Stimulated activated CD8-positive, alpha-beta memory T cell treated with anti-CD3 and anti-CD28 coated beads, Interleukin-7, amount 100 ng/mL, for 4 hours (primary cell): Measurements from ENCODE around the gene DACT3.

Experiments used
- DNase-seq, 2 donors: peaks; one replicate each; pipeline ENCODE4 v3.0.0-alpha.2; 2020; ENCODE audit warnings: low read depth in 2 of 2

The DACT3 gene

GRCh38 chr19:46661020-46661731, at the start of gene DACT3:
DACT3 (minus strand) TSS chr19:46661182; CDS start chr19:46661064, 118 bp downstream.
- DNase-seq, result peak; percentile 99 to 100

GRCh38 chr19:46710687-46711086, 49.7 kb upstream of the DACT3 start:
- DNase-seq, result no peak

GRCh38 chr19:46704379-46705076, 43.5 kb upstream of the DACT3 start:
- DNase-seq, result peak; percentile 68 to 75

DNA sequence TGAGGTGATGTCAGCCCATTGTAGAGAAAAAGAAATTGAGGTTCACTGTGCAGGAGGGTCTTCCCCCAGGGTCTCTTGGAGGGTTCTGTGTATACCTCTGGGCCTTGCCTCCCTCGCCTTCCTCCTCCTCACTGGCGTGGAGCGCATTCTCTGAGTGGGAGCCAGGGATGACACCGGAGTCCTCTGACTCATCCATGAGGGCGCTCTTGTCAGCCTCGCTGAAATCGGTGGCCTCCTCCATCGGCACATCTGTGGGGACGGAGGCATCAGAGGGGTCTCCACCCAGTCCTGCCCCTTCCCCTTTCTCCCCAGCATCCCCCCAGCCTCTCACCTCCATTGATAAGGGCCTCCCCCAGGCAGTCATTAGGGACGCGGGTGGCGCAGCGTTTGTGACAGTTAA, 39.7 kb upstream of the DACT3 start:
- no peak for DNase-seq

- DNase-seq, result no peak
Measured at GRCh38 chr19:46698395-46699321, 37.7 kb upstream of the DACT3 start.

- no peak for DNase-seq
Measured at GRCh38 chr19:46697204-46697960, 36.4 kb upstream of the DACT3 start.

DNA sequence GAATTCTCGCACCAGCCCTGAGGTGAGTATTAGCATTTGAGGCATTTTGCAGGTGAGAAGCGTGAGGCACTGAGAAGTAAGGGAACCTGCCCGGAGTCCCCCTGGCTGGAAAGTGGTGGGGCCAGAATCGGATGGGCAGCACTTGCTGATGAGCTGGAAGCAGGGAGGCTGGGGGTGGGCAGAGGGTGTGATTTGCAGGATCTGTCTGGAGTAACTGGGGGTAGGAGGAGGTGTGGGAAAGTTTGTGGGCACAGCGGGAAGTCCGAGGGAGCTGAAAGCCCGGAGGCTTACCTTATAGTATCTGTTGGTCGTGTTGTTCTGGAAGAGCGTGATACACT, 35.9 kb upstream of the DACT3 start:
- DNase-seq, result no peak

- DNase-seq, result no peak
Measured at GRCh38 chr19:46696052-46696451, 35.1 kb upstream of the DACT3 start.

DNA sequence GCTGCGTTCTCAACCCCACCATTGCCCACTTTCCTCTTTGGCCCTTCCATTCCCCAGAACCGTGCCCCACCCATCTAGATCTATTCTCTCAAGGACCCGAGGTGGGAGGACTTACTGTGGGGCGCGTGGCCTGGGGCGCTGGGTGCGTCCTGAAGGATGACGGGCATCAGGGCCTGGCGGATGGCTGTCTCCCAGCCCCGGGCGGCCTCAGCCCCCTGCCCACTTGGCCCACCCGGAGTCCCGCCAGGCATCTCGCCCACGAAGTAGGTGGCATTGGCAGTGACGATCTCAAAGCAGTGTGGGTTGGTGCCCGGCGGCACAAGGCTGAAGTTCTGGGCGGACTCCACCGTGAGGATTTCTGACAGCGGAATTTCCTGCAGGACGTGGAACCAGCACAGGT, 32.8 kb upstream of the DACT3 start:
- no peak for DNase-seq

GRCh38 chr19:46692918-46693722, 32.1 kb upstream of the DACT3 start:
- DNase-seq, result no peak

- no peak for DNase-seq
Measured at GRCh38 chr19:46691948-46692347, 31.0 kb upstream of the DACT3 start.

DNA sequence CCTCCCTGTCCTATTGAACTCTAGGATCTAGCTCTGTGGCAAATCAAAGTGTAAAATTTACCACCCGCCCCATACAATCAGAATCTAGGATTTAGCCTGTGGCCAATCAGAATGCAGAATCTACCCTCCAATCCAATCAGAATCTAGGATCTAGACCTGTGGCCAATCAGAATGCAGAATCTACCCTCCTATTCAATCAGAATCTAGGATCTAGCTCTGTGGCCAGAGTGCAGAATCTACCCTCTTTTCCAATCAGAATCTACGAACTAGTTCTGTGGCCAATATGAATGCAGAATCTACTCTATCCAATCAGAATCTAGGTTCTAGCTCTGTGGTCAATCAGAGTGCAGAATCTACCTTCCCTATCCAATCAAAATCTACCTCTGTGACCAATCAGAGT, 30.1 kb upstream of the DACT3 start:
- no peak for DNase-seq

GRCh38 chr19:46689358-46689757, 28.4 kb upstream of the DACT3 start:
- no peak for DNase-seq

DNA sequence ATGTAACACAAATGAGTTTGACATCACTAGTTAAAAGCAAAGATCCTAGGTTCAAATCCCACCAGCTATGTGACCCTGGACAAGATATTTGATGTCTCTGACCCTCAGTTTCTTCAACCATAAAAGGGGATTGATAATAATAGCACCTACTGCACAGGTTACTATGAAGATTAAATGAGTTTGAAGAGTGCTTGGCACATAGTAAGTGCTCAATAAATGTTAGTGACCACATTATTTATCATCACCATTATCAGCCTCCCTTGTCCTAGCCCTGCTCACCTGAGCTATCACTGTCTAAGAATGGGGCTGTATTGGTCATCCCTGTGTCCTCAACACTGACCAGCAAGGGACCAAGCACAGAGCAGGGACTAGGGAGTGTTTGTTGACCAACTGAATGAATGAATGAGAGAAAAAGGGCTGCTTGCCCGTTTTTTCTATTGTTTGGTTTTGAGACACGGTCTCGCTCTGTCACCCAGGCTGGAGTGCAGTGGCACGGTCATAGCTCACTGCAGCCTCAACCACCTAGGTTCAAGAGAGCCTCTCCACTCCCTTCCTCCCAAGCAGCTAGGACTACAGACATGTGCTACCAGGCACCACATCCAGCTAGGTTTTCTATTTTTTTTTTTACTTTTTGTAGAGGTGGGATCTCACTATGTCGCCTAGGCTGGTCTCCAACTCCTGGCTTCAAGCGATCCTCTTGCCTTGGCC, 26.6 kb upstream of the DACT3 start:
- no peak for DNase-seq

DNA sequence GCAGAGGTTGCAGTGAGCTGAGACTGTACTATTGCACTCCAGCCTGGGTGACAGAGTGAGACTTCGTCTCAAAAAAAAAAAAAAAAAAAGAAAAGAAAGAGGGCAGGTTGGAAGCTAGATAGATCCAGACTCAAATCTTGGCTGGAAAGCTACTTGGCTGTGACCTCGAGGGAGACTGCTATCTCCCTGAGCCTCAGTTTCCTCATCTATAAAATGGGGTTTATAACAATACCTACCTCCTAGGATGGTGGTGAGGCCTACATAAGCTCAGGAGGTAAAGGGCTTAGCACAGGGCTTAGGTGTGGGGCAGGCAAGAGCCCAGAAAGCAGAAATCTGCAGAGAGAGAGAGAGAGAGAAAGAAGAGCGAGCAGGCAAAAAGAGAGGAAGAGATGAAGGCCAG, 24.2 kb upstream of the DACT3 start:
- DNase-seq, result no peak

GRCh38 chr19:46678110-46678732, 17.2 kb upstream of the DACT3 start:
- DNase-seq, result peak; percentile 17 to 25

DNA sequence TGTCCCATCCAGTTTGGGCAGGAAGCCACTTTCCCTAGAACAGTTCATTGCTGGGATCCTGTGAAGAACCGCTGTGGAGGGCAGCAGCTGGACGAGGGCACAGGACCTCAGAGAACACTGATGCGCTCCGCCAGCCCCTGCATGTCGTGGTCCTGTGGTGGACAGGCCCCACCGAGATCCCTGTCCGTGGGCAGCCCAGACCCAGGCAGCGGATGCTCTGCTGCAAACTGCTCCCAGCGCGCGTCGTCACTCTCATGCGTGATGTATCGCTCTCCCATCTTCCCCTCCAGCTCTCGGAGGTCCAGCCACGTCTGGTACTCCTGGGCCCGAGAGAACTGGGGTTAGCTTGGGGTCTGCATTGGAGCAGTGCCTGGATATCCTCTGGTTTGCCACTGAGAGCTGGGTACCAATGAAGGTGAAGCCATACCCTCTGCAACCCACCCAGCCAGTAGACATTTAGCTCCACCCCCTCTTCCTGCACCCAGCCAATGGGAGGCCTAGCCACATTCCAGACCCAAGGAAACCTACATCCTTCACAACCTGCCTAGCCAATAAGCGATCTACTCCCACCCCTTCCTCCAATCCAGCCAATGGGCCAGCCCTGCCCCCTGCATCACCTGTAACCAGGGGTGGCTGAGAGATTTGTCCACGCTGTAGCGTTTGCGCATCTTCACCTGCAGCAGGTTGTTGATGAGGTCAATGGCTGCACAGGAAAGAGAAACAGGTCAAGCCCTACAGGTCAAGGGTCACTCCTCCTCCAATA, 13.6 kb upstream of the DACT3 start:
- no peak for DNase-seq

- DNase-seq, result no peak
Measured at GRCh38 chr19:46670813-46671212, 9.8 kb upstream of the DACT3 start.

- no peak for DNase-seq
Measured at GRCh38 chr19:46668662-46669061, 7.7 kb upstream of the DACT3 start.
